Esophagus muscularis mucosa (tissue), 4 donors: ENCODE measurements around the gene NT5C2. TPM values are rescaled to one million over a fixed set of nuclear protein-coding genes. Genes with fewer than 3 reads are reported as not detected.
"Not testable (repeated sequence)": the region's sequence is repeated elsewhere in the genome, so short reads cannot be mapped to it uniquely, and the experiment has no call there.

ENCODE experiments used
- DNase-seq: peaks from one replicate; pipeline ENCODE4 v3.0.0-alpha.2; 2017; ENCODE audit errors: extremely low spot score
- H3K27ac ChIP-seq, 4 donors: fragments of 200-600 bp; sonication (generic); replicated peaks in 1 of 4; 1 replicate in 3 of 4; 2 replicates in 1 of 4; pipeline ENCODE4 v1.5.1; 2016 to 2019; ENCODE audit warnings: mild to moderate bottlenecking in 1 of 4
- H3K27me3 ChIP-seq, 4 donors: fragments of 200-600 bp; sonication (generic); one replicate each; pipeline versions ENCODE4 v1.5.1 to v1.6.0; 2016 to 2019
- H3K36me3 ChIP-seq, 4 donors: fragments of 200-600 bp; sonication (generic); one replicate each; pipeline ENCODE4 v1.5.1; 2016 to 2019
- H3K4me1 ChIP-seq, 4 donors: fragments of 200-600 bp; sonication (generic); one replicate each; pipeline ENCODE4 v1.5.1; 2016 to 2019
- H3K4me3 ChIP-seq, 4 donors: fragments of 200-600 bp; sonication (generic); 1 replicate in 2 of 4; 2 replicates in 2 of 4; pipeline ENCODE4 v1.5.1; 2016 to 2019; ENCODE audit warnings: mild to moderate bottlenecking in 4 of 4, moderate library complexity in 1 of 4
- H3K9me3 ChIP-seq, 4 donors: fragments of 200-600 bp; sonication (generic); 1 replicate in 3 of 4; 2 replicates in 1 of 4; pipeline ENCODE4 v1.5.1; 2016 to 2019
- EP300 ChIP-seq: sonication (generic); formaldehyde crosslinking; IDR thresholded peaks from one replicate; pipeline ENCODE4 v1.6.1; 2017; ENCODE audit warnings: antibody characterized with exemption
- POLR2A ChIP-seq: fragments of 450-650 bp; IDR thresholded peaks from one replicate; pipeline ENCODE4 v1.6.1; 2017; ENCODE audit warnings: antibody characterized with exemption, moderate library complexity, mild to moderate bottlenecking, low read depth
- POLR2AphosphoS5 ChIP-seq, 2 donors: sonication (generic); formaldehyde crosslinking; IDR thresholded peaks; one replicate each; pipeline ENCODE4 v1.6.1; 2017; ENCODE audit warnings: antibody characterized with exemption in 2 of 2
- WGBS: methylation state at CpG from one replicate; pipeline ENCODE4 v1.1.5; 2018; 5-methylcytosine and 5-hydroxymethylcytosine counted together
- intact Hi-C: fragments of 100-400 bp; cut with DNase I; formaldehyde crosslinking; loops from one replicate; pipeline ENCODE4 v1.15.1; 2023
- total RNA-seq, 4 donors: library from RNA; depleted of rRNA; stranded (reverse); fragments of >200 nt; gene quantifications; one replicate each; pipeline versions ENCODE4 v1.1.0 to v1.2.1, GENCODE V29; 2016
- TF ChIP-seq, protein P1 (sequence below), 3 experiments: fragments of 200-600 bp in 2 of 3; fragments of 450-650 bp in 1 of 3; sonication (generic) in 2 of 3; IDR thresholded peaks; one replicate each; pipeline ENCODE4 v1.5.1; 2017 to 2019; ENCODE audit warnings: antibody characterized with exemption in 3 of 3, mild to moderate bottlenecking in 2 of 3, moderate library complexity in 1 of 3

Gene NT5C2
- total RNA-seq, 4 donors from 2014 or later, result 49.3 to 85.3 (median 66.0) TPM

DNA sequence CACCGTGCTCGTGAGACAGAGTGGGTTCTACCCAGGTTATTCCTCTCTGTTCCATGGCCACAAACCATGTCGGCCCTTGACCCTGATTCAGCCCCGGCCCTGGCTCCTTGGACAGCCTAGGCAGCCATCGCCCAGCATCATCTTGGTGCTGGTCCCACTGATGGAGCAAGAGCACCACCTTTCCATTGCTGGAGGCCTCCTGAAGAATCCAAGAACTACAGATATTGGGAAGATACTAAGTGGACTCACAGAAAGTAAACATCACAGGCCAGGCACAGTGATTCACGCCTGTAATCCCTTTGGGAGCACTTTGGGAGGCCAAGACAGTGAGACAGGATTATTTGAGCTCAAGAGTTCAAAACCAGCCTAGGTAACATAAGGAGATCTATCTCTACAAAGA lies 125.1 kb downstream of the NT5C2 start:
- intact Hi-C loops, result loop anchor here (10.0 kb wide), 1 partner anchor 233 kb away; the partner anchor contains the start of gene CYP17A1
- peaks cover 0 to 6% (median 0%) of the 10 kb centered on the region in 4 donors for H3K4me1 ChIP-seq
- H3K27me3 ChIP-seq, result no peaks in the 10 kb centered on the region
- no peak for TF ChIP-seq EP300
- TF ChIP-seq, protein P1, sequence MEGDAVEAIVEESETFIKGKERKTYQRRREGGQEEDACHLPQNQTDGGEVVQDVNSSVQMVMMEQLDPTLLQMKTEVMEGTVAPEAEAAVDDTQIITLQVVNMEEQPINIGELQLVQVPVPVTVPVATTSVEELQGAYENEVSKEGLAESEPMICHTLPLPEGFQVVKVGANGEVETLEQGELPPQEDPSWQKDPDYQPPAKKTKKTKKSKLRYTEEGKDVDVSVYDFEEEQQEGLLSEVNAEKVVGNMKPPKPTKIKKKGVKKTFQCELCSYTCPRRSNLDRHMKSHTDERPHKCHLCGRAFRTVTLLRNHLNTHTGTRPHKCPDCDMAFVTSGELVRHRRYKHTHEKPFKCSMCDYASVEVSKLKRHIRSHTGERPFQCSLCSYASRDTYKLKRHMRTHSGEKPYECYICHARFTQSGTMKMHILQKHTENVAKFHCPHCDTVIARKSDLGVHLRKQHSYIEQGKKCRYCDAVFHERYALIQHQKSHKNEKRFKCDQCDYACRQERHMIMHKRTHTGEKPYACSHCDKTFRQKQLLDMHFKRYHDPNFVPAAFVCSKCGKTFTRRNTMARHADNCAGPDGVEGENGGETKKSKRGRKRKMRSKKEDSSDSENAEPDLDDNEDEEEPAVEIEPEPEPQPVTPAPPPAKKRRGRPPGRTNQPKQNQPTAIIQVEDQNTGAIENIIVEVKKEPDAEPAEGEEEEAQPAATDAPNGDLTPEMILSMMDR (IDR thresholded peaks at IDR 0.05), result no peak
- no peak for TF ChIP-seq POLR2A
- TF ChIP-seq POLR2AphosphoS5 (IDR thresholded peaks at IDR 0.05), result no peak
- H3K27ac ChIP-seq, result no peak overlapping the region
- WGBS, result 81% methylated on average over 6 of the region's 6 CpGs
- H3K9me3 ChIP-seq, result no peaks in the 10 kb centered on the region
- no peak for DNase-seq
- H3K36me3 ChIP-seq, result peaks cover 0 to 32% (median 19%) of the 10 kb centered on the region in 4 donors
- H3K4me3 ChIP-seq, result no peak overlapping the region

- intact Hi-C loops, result loop anchor here (10.0 kb wide), 1 partner anchor 233 kb away; the partner anchor contains the start of gene CYP17A1
- Histone ChIP-seq H3K4me3 (no peak overlapping the region), H3K36me3 (peaks cover 0 to 32% (median 19%) of the 10 kb centered on the region in 4 donors), H3K27me3 (no peaks in the 10 kb centered on the region), H3K27ac (no peak overlapping the region), H3K9me3 (no peaks in the 10 kb centered on the region), H3K4me1 (peaks cover 0 to 6% (median 0%) of the 10 kb centered on the region in 4 donors)
- no peak for DNase-seq
- WGBS, result 97% methylated on average over 2 of the region's 2 CpGs
- TF ChIP-seq POLR2AphosphoS5 (IDR thresholded peaks at IDR 0.05) (no peak), EP300 (no peak), POLR2A (no peak)
- TF ChIP-seq, protein P1 (IDR thresholded peaks at IDR 0.05), result no peak
Observed at GRCh38 chr10:103067484-103067883, 125.6 kb downstream of the NT5C2 start.

DNA sequence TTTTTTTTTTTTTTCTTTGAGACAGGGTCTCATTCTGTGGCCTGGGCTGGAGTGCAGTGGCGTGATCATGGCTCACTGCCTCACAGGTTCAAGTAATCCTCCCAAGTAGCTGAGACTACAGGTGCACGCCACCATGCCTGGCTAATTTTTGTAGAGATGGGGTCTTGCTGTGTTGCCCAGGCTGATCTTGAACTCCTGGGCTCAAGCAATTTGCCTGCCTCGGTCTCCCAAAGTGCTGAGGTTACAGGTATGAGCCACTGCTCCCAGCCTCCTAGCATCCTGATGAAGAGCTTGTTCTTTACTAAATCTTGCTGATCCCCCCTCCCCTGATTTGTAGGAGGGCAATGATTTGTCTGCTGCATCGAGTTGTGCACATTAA lies 126.0 kb downstream of the NT5C2 start:
- H3K4me3 ChIP-seq, H3K27ac ChIP-seq, H3K27me3 ChIP-seq, H3K4me1 ChIP-seq, DNase-seq, H3K9me3 ChIP-seq: not testable (repeated sequence)
- intact Hi-C loops, result loop anchor here (10.0 kb wide), 1 partner anchor 232 kb away; the partner anchor contains the start of gene CYP17A1
- peaks cover 0 to 29% (median 17%) of the 10 kb centered on the region in 4 donors for H3K36me3 ChIP-seq
- 95% methylated on average over 4 of the region's 4 CpGs for WGBS

GRCh38 chr10:103066141-103067098 lies 126.7 kb downstream of the NT5C2 start:
- WGBS, result 92% methylated on average over 16 of the region's 16 CpGs
- Histone ChIP-seq H3K27me3 (no peaks in the 10 kb centered on the region), H3K9me3 (no peaks in the 10 kb centered on the region), H3K4me3 (no peak overlapping the region), H3K36me3 (peaks cover 0 to 24% (median 12%) of the 10 kb centered on the region in 4 donors), H3K27ac (no peak overlapping the region), H3K4me1 (peaks cover 0 to 6% (median 0%) of the 10 kb centered on the region in 4 donors)
- intact Hi-C loops, result loop anchor here (10.0 kb wide), 1 partner anchor 232 kb away; the partner anchor contains the start of gene CYP17A1
- TF ChIP-seq EP300 (no peak), POLR2AphosphoS5 (IDR thresholded peaks at IDR 0.05) (no peak)
- TF ChIP-seq, protein P1 (IDR thresholded peaks at IDR 0.05), result no peak
- DNase-seq, result no peak

DNA sequence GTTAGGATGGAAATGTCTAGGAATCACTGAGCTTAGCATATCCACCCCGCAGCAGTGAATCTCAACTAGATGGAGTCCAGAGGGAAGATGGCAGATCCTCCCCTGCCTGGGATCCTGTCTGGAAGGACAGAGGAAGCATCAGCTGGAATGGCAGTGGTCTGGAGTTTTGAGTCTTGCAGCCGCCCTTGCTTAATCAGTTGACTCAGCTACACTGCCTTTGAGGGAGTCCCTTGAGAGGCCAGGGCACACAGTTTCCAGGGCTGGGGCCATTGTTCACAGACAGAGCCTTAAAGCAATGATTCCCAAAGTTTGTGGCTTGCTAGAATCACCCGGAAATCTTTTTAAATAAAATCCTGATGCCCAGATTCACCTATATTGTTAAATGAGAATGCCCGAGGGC lies 128.1 kb downstream of the NT5C2 start:
- H3K9me3 ChIP-seq, result no peaks in the 10 kb centered on the region
- no peak overlapping the region for H3K27ac ChIP-seq
- TF ChIP-seq, protein P1 (IDR thresholded peaks at IDR 0.05), result no peak
- TF ChIP-seq POLR2A (no peak), EP300 (no peak), POLR2AphosphoS5 (IDR thresholded peaks at IDR 0.05) (no peak)
- no peak overlapping the region for H3K4me3 ChIP-seq
- H3K4me1 ChIP-seq, result peaks cover 0 to 6% (median 0%) of the 10 kb centered on the region in 4 donors
- H3K36me3 ChIP-seq, result peaks cover 0 to 24% (median 12%) of the 10 kb centered on the region in 4 donors
- 92% methylated on average over 4 of the region's 4 CpGs for WGBS
- intact Hi-C loops, result loop anchor here (10.0 kb wide), 1 partner anchor 230 kb away; the partner anchor contains the start of gene CYP17A1
- no peaks in the 10 kb centered on the region for H3K27me3 ChIP-seq
- no peak for DNase-seq
